Skeletal muscle cell (primary cell): Measurements from ENCODE around the gene C2orf74.
"Not testable (repeated sequence)": the region's sequence is repeated elsewhere in the genome, so short reads cannot be mapped to it uniquely, and the experiment has no call there.

Experiments
- DNase-seq: peaks from one replicate; pipeline ENCODE4 v3.0.0-alpha.2; 2010; ENCODE audit warnings: low read depth
- H3K4me3 ChIP-seq: 2 replicates; pipeline ENCODE4 v1.5.1; 2011; ENCODE audit warnings: low read depth, mild to moderate bottlenecking, control low read depth, low read length, moderate library complexity

C2orf74 gene

GRCh38 chr2:61167579-61167978 is 5.6 kb downstream of the C2orf74 start:
- DNase-seq = no peak
- H3K4me3 ChIP-seq = no peak overlapping the region

- no peak overlapping the region for H3K4me3 ChIP-seq
- DNase-seq = no peak
Observed at GRCh38 chr2:61172671-61173070, 10.7 kb downstream of the C2orf74 start.

GRCh38 chr2:61173116-61173515 is 11.1 kb downstream of the C2orf74 start:
- DNase-seq = no peak
- H3K4me3 ChIP-seq = no peak overlapping the region

GRCh38 chr2:61175036-61175435 is 13.0 kb downstream of the C2orf74 start:
- no peak for DNase-seq
- no peak overlapping the region for H3K4me3 ChIP-seq

GRCh38 chr2:61176755-61177726 is 15.1 kb downstream of the C2orf74 start:
- DNase-seq = peak; percentile 66
- H3K4me3 ChIP-seq = peak overlapping the region; percentile 66

GRCh38 chr2:61177727-61178549 is 15.9 kb downstream of the C2orf74 start:
- DNase-seq = no peak
- peak overlapping the region; percentile 66 for H3K4me3 ChIP-seq

GRCh38 chr2:61178603-61179545 is 16.9 kb downstream of the C2orf74 start:
- peak overlapping the region; percentile 66 for H3K4me3 ChIP-seq
- no peak for DNase-seq

- peak; percentile 27 for DNase-seq
- H3K4me3 ChIP-seq = peak overlapping the region; percentile 7
Observed at GRCh38 chr2:61179701-61180639, 18.0 kb downstream of the C2orf74 start.

- DNase-seq = no peak
- H3K4me3 ChIP-seq = no peak overlapping the region
Observed at GRCh38 chr2:61180686-61181085, 18.7 kb downstream of the C2orf74 start.

- no peak overlapping the region for H3K4me3 ChIP-seq
Observed at GRCh38 chr2:61181382-61182058, 19.5 kb downstream of the C2orf74 start.

GRCh38 chr2:61182059-61182383 is 20.0 kb downstream of the C2orf74 start:
- DNase-seq = no peak
- H3K4me3 ChIP-seq = no peak overlapping the region

More at GRCh38 chr2:61181382-61182058, 19.5 kb downstream of the C2orf74 start:
- DNase-seq = no peak

GRCh38 chr2:61183795-61184194 is 21.8 kb downstream of the C2orf74 start:
- no peak overlapping the region for H3K4me3 ChIP-seq
- DNase-seq = no peak

GRCh38 chr2:61184263-61184662 is 22.3 kb downstream of the C2orf74 start:
- H3K4me3 ChIP-seq = no peak overlapping the region
- DNase-seq = no peak

GRCh38 chr2:61185231-61185728 is 23.3 kb downstream of the C2orf74 start:
- H3K4me3 ChIP-seq = no peak overlapping the region
- DNase-seq = no peak

- no peak for DNase-seq
- no peak overlapping the region for H3K4me3 ChIP-seq
Observed at GRCh38 chr2:61187085-61187484, 25.1 kb downstream of the C2orf74 start.

GRCh38 chr2:61193670-61194561 is 31.9 kb downstream of the C2orf74 start:
- no peak for DNase-seq
- H3K4me3 ChIP-seq = no peak overlapping the region

- not testable (repeated sequence) for DNase-seq, H3K4me3 ChIP-seq
Observed at GRCh38 chr2:61194646-61195045, 32.7 kb downstream of the C2orf74 start.
